GM10266 (cell line): Measurements from ENCODE around the gene CAMSAP2.
A peak's percentile ranks its signal among the peaks of the same experiment; 100 is the strongest.

Experiments used
- DNase-seq: peaks from one replicate; pipeline ENCODE4 v3.0.0; 2012; ENCODE audit errors: extremely low spot score
- TF ChIP-seq, protein P1 (sequence below): IDR thresholded peaks from 2 replicates; pipeline ENCODE4 v1.5.1; 2012; ENCODE audit warnings: mild to moderate bottlenecking, low read depth; ENCODE audit not compliant: control insufficient read depth, insufficient read depth; ENCODE audit errors: missing control alignments

The CAMSAP2 gene

DNA sequence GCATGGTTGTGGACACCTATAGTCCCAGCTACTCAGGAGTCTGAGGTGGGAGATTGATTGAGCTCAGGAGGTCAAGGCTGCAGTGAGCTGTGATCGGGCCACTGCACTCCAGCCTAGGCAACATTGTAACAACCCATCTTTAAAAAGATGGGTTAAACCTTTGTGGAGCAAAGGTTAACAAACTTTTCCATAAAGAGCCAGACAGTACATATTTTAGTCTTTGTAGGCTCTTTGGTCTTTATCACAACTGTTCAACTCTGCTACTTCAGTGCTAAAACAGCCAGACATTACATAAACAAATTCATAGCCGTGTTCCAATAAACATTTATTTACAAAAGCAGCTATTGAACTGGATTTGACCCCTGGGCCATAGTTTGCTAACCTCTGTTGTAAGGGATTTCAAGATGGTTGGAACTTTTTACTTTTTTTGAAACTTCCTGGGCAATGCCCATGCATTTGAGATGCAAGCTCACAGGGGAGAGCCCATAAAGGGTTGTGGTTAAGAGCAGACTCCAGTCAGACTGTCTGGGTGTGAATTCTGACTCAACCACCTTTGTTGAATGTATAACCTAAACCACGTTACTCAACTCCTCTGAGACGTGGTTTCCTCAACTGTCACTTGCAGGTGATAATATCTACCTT is 166.8 kb downstream of the CAMSAP2 start:
- TF ChIP-seq, protein P1, sequence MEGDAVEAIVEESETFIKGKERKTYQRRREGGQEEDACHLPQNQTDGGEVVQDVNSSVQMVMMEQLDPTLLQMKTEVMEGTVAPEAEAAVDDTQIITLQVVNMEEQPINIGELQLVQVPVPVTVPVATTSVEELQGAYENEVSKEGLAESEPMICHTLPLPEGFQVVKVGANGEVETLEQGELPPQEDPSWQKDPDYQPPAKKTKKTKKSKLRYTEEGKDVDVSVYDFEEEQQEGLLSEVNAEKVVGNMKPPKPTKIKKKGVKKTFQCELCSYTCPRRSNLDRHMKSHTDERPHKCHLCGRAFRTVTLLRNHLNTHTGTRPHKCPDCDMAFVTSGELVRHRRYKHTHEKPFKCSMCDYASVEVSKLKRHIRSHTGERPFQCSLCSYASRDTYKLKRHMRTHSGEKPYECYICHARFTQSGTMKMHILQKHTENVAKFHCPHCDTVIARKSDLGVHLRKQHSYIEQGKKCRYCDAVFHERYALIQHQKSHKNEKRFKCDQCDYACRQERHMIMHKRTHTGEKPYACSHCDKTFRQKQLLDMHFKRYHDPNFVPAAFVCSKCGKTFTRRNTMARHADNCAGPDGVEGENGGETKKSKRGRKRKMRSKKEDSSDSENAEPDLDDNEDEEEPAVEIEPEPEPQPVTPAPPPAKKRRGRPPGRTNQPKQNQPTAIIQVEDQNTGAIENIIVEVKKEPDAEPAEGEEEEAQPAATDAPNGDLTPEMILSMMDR, result no peak
- peak; percentile 53 for DNase-seq

DNA sequence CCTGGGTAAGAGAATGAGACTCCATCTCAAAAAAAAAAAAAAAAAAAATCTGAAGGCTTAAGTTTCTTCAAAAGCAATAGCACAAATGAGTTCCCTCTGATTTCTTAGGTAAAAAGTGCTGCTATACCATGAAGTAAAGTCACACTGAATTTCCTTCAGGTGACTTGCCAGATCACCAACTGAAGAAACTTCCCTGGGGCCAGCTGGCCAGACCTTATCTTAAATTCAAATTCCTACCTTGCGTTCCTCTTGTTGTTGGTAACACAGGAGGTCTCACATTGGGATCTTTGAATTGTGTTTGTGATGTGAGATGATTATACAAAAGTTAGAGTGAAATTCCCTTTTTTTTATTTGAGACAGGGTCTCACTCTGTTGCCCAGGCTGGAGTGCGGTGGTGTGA is 167.8 kb downstream of the CAMSAP2 start:
- DNase-seq, result no peak

DNA sequence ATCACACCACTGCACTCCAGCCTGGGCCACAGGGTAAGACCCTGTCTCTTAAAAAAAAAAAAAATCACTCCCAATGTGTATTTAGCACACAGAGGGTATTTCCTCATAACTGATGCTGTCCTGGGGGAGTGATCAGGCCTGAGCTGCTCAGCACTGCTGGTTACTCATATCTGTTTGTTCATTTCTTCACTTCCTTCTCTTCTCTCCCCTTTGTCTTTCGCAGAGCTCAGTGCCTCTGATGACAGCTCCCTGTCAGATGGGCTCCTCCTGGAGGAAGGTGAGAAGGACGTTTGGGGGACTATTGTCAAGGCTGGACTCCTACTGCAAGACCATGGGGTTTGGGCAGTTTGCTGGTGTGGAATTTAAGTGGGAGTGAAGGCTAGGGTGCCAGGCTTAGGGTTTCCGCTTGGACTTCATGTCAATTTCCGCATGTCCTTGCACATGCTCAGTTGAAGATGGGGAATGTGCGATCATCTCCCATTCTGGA is 169.0 kb downstream of the CAMSAP2 start:
- TF ChIP-seq, protein P1, result no peak
- DNase-seq, result peak; percentile 65

More for the DNA sequence above, 167.8 kb downstream of the CAMSAP2 start:
- TF ChIP-seq, protein P1, result no peak

DNA sequence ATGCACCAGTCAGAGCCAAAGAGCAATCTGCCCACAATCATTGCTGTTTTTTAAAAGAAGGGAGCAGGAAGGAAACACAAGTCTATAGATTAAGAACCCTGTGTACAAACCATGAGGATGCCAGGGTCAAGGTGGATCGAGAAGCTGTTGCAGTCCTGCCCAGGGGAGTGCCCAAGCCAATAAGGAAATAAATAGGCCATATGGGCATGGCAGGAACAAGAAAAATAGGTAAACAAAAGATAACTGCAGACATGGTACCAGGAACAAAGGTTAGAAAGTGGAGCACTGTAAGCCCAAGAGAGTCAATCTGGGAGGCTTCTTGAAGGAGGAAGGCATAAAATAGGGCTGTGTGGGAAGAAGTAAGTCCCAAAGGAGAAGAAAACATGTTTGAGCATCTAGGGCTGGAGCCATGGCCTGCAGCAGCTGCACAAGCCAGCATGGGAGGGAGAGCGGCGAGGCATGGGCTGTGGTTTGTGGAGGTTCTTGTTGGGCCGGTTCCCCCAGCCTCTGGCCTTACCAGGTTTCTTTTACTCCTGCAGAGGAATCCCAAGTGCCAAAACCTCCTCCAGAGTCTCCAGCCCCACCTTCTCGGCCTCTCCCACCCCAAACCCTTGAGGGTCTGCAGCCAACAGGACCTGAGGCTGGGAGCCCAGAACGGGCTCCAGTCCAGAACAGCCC is 169.6 kb downstream of the CAMSAP2 start:
- DNase-seq, result no peak
- TF ChIP-seq, protein P1, result no peak

DNA sequence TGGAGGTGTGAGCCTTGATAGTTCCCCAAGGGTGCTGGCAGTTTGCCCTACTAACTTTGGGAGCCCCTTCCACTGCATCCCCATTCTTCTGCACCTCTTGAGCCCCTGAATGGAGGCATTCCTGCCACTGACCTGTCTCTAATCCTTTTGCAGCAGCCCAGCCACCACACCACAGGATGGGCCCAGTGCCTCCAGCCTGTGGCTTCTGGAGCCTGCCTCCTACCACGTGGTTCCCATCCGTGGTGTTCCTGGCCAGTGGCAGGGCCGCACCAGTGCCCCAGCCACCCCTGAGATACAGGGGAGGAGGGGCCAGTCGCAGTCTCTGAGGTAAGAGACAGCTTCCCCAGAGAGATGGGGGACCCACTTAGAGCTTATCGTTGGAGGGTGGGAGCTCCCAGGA is 170.4 kb downstream of the CAMSAP2 start:
- DNase-seq, result no peak
- TF ChIP-seq, protein P1, result no peak

DNA sequence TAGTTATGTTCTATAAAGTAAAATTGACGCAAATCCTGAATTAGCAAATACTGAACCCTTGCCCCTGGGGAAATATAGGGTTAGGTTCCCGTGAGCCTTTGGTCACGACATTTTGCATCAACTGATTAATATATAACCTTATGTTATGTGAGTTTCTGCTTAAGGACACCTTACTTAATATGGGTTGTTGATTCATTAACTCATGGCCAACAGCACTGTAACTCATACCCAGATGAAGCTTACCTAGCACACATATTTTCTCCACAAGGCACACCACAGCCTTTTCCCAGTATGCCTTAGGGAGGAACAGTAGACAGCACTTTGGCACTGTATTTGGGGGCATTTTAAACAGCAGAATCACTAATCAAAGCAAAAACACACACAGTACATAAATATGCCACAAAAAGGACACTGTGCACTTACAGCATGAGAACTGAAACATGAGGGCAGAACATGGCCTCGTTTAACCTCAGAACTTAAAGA is 171.1 kb downstream of the CAMSAP2 start:
- DNase-seq, result peak; percentile 26
- TF ChIP-seq, protein P1, result no peak
